ENCODE results near the gene CDH4.

Gene CDH4

GRCh38 chr20:61909028-61909427 lies 657.0 kb downstream of the CDH4 start:
- Histone ChIP-seq H3K4me3 (ENCODE audit: low read depth, low read length) (no peak overlapping the region), H3K4me1 (ENCODE audit: control insufficient read depth, insufficient read depth, low read length) (no peaks in the 10 kb centered on the region), H3K9ac (ENCODE audit: low read depth, low read length) (no peak overlapping the region), H3K36me3 (ENCODE audit: control insufficient read depth, insufficient read depth, low read length) (no peaks in the 10 kb centered on the region), H3K9me3 (ENCODE audit: control insufficient read depth, insufficient read depth, low read length) (no peaks in the 10 kb centered on the region), H3K27me3 (ENCODE audit: control insufficient read depth, insufficient read depth, low read length) (no peaks in the 10 kb centered on the region)

GRCh38 chr20:61909821-61910220 lies 657.8 kb downstream of the CDH4 start:
- H3K36me3 ChIP-seq (ENCODE audit: control insufficient read depth, insufficient read depth, low read length) = no peaks in the 10 kb centered on the region
- H3K4me1 ChIP-seq (ENCODE audit: control insufficient read depth, insufficient read depth, low read length) = no peaks in the 10 kb centered on the region
- H3K9me3 ChIP-seq (ENCODE audit: control insufficient read depth, insufficient read depth, low read length) = no peaks in the 10 kb centered on the region
- H3K27me3 ChIP-seq (ENCODE audit: control insufficient read depth, insufficient read depth, low read length) = no peaks in the 10 kb centered on the region
- no peak overlapping the region for H3K4me3 ChIP-seq (ENCODE audit: low read depth, low read length)
- H3K9ac ChIP-seq (ENCODE audit: low read depth, low read length) = no peak overlapping the region

GRCh38 chr20:61911824-61912223 lies 659.8 kb downstream of the CDH4 start:
- Histone ChIP-seq H3K36me3 (ENCODE audit: control insufficient read depth, insufficient read depth, low read length) (no peaks in the 10 kb centered on the region), H3K27me3 (ENCODE audit: control insufficient read depth, insufficient read depth, low read length) (no peaks in the 10 kb centered on the region), H3K4me1 (ENCODE audit: control insufficient read depth, insufficient read depth, low read length) (no peaks in the 10 kb centered on the region), H3K9me3 (ENCODE audit: control insufficient read depth, insufficient read depth, low read length) (no peaks in the 10 kb centered on the region), H3K4me3 (ENCODE audit: low read depth, low read length) (no peak overlapping the region), H3K9ac (ENCODE audit: low read depth, low read length) (no peak overlapping the region)

DNA sequence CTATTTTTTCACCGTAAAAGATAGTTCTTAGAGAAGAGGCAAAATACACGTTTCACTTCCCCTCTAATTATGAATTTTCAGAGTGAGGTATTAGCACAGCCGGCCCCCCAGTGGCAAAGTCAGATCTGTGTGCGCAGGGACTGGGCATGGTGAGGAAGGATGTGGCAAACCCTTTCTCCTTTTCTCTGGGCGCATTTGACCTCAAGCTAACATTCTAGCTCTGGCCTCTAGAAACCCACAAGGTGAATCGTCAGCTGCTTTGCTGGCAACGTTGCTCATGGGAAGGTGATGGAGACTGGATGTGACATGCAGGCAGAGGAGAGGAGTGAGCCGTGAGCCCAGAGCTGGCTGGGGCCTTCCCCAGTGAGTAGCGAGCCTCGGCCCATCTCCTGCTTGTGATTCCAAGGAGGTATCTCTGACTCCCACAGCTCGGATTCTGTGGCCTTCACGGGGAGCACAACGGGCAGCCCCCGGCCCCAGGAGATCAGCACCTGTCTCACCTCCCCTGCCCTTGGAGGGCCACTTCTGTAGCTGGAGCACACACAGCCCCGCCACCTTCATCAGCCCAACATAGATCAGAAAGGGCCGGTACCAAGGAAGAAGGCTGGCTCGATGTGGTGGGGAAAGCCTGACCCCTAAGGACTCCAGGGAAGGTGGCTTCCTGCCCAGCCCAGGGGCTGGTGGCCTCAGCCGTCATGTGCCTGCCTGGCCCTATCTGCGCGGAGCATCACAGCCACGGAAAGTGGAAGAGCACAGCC lies 660.8 kb downstream of the CDH4 start:
- Histone ChIP-seq H3K9me3 (ENCODE audit: control insufficient read depth, insufficient read depth, low read length) (no peaks in the 10 kb centered on the region), H3K4me1 (ENCODE audit: control insufficient read depth, insufficient read depth, low read length) (no peaks in the 10 kb centered on the region), H3K9ac (ENCODE audit: low read depth, low read length) (no peak overlapping the region), H3K27me3 (ENCODE audit: control insufficient read depth, insufficient read depth, low read length) (no peaks in the 10 kb centered on the region), H3K36me3 (ENCODE audit: control insufficient read depth, insufficient read depth, low read length) (no peaks in the 10 kb centered on the region), H3K4me3 (ENCODE audit: low read depth, low read length) (no peak overlapping the region)

GRCh38 chr20:61913423-61914225 lies 661.6 kb downstream of the CDH4 start:
- Histone ChIP-seq H3K27me3 (ENCODE audit: control insufficient read depth, insufficient read depth, low read length) (no peaks in the 10 kb centered on the region), H3K36me3 (ENCODE audit: control insufficient read depth, insufficient read depth, low read length) (no peaks in the 10 kb centered on the region), H3K9ac (ENCODE audit: low read depth, low read length) (no peak overlapping the region), H3K4me3 (ENCODE audit: low read depth, low read length) (no peak overlapping the region), H3K4me1 (ENCODE audit: control insufficient read depth, insufficient read depth, low read length) (no peaks in the 10 kb centered on the region), H3K9me3 (ENCODE audit: control insufficient read depth, insufficient read depth, low read length) (no peaks in the 10 kb centered on the region)

- H3K27me3 ChIP-seq (ENCODE audit: control insufficient read depth, insufficient read depth, low read length) = no peaks in the 10 kb centered on the region
- no peaks in the 10 kb centered on the region for H3K4me1 ChIP-seq (ENCODE audit: control insufficient read depth, insufficient read depth, low read length)
- no peak overlapping the region for H3K9ac ChIP-seq (ENCODE audit: low read depth, low read length)
- no peaks in the 10 kb centered on the region for H3K36me3 ChIP-seq (ENCODE audit: control insufficient read depth, insufficient read depth, low read length)
- H3K9me3 ChIP-seq (ENCODE audit: control insufficient read depth, insufficient read depth, low read length) = no peaks in the 10 kb centered on the region
- no peak overlapping the region for H3K4me3 ChIP-seq (ENCODE audit: low read depth, low read length)
Measured at GRCh38 chr20:61915101-61915500, 663.0 kb downstream of the CDH4 start.

- no peaks in the 10 kb centered on the region for H3K9me3 ChIP-seq (ENCODE audit: control insufficient read depth, insufficient read depth, low read length)
- no peaks in the 10 kb centered on the region for H3K27me3 ChIP-seq (ENCODE audit: control insufficient read depth, insufficient read depth, low read length)
- H3K9ac ChIP-seq (ENCODE audit: low read depth, low read length) = no peak overlapping the region
- H3K36me3 ChIP-seq (ENCODE audit: control insufficient read depth, insufficient read depth, low read length) = no peaks in the 10 kb centered on the region
- H3K4me1 ChIP-seq (ENCODE audit: control insufficient read depth, insufficient read depth, low read length) = no peaks in the 10 kb centered on the region
- no peak overlapping the region for H3K4me3 ChIP-seq (ENCODE audit: low read depth, low read length)
Measured at GRCh38 chr20:61916318-61916891, 664.3 kb downstream of the CDH4 start.

- H3K9ac ChIP-seq (ENCODE audit: low read depth, low read length) = no peak overlapping the region
- H3K4me1 ChIP-seq (ENCODE audit: control insufficient read depth, insufficient read depth, low read length) = no peaks in the 10 kb centered on the region
- H3K9me3 ChIP-seq (ENCODE audit: control insufficient read depth, insufficient read depth, low read length) = no peaks in the 10 kb centered on the region
- no peaks in the 10 kb centered on the region for H3K27me3 ChIP-seq (ENCODE audit: control insufficient read depth, insufficient read depth, low read length)
- no peaks in the 10 kb centered on the region for H3K36me3 ChIP-seq (ENCODE audit: control insufficient read depth, insufficient read depth, low read length)
- no peak overlapping the region for H3K4me3 ChIP-seq (ENCODE audit: low read depth, low read length)
Measured at GRCh38 chr20:61917474-61918145, 665.5 kb downstream of the CDH4 start.

DNA sequence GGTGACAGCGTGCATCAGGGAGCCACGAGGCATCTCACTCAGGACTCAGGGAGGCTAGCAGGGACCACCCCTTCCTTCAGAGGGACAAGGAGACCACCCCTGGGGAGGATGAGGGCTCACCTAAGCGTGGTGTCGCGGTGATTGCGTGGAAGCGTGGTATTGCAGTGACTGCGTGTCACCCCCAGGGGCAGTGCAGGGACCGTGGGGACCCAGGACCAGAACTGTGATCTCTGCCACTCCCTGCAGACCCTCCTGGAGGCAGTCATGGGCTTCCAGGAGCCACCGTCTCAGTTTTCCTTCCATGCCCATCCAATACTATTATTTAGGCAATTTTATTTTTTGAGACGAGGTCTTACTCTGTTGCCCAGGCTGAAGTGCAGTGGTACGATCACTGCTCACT lies 666.5 kb downstream of the CDH4 start:
- no peak overlapping the region for H3K9ac ChIP-seq (ENCODE audit: low read depth, low read length)
- H3K4me1 ChIP-seq (ENCODE audit: control insufficient read depth, insufficient read depth, low read length) = no peaks in the 10 kb centered on the region
- no peaks in the 10 kb centered on the region for H3K36me3 ChIP-seq (ENCODE audit: control insufficient read depth, insufficient read depth, low read length)
- H3K27me3 ChIP-seq (ENCODE audit: control insufficient read depth, insufficient read depth, low read length) = no peaks in the 10 kb centered on the region
- H3K9me3 ChIP-seq (ENCODE audit: control insufficient read depth, insufficient read depth, low read length) = no peaks in the 10 kb centered on the region
- no peak overlapping the region for H3K4me3 ChIP-seq (ENCODE audit: low read depth, low read length)

GRCh38 chr20:61919239-61919638 lies 667.2 kb downstream of the CDH4 start:
- Histone ChIP-seq H3K9me3 (ENCODE audit: control insufficient read depth, insufficient read depth, low read length) (no peaks in the 10 kb centered on the region), H3K27me3 (ENCODE audit: control insufficient read depth, insufficient read depth, low read length) (no peaks in the 10 kb centered on the region)

GRCh38 chr20:61919675-61920365 lies 667.8 kb downstream of the CDH4 start:
- Histone ChIP-seq H3K4me3 (ENCODE audit: low read depth, low read length) (no peak overlapping the region), H3K9me3 (ENCODE audit: control insufficient read depth, insufficient read depth, low read length) (no peaks in the 10 kb centered on the region), H3K4me1 (ENCODE audit: control insufficient read depth, insufficient read depth, low read length) (no peaks in the 10 kb centered on the region), H3K9ac (ENCODE audit: low read depth, low read length) (no peak overlapping the region), H3K36me3 (ENCODE audit: control insufficient read depth, insufficient read depth, low read length) (peaks cover 3% of the 10 kb centered on the region), H3K27me3 (ENCODE audit: control insufficient read depth, insufficient read depth, low read length) (no peaks in the 10 kb centered on the region)

More at GRCh38 chr20:61919239-61919638, 667.2 kb downstream of the CDH4 start:
- Histone ChIP-seq H3K4me1 (ENCODE audit: control insufficient read depth, insufficient read depth, low read length) (no peaks in the 10 kb centered on the region), H3K4me3 (ENCODE audit: low read depth, low read length) (no peak overlapping the region), H3K36me3 (ENCODE audit: control insufficient read depth, insufficient read depth, low read length) (no peaks in the 10 kb centered on the region), H3K9ac (ENCODE audit: low read depth, low read length) (no peak overlapping the region)
